Effector memory CD4-positive, alpha-beta T cell (primary cell): ENCODE data around the gene KLHL40.

ENCODE experiments used
- DNase-seq, 3 donors: peaks; one replicate each; pipeline ENCODE4 v3.0.0-alpha.2; 2020
- H3K27ac ChIP-seq: 2 replicates; pipeline ENCODE4 v1.7.0; 2013; ENCODE audit warnings: mild to moderate bottlenecking, low read length, moderate library complexity; ENCODE audit not compliant: insufficient read depth, poor library complexity, severe bottlenecking
- H3K27me3 ChIP-seq: replicated peaks from 2 replicates; pipeline ENCODE4 v1.7.0; 2013; ENCODE audit warnings: mild to moderate bottlenecking, low read length; ENCODE audit not compliant: insufficient read depth, control insufficient read depth, poor library complexity, severe bottlenecking
- H3K36me3 ChIP-seq: 2 replicates; pipeline ENCODE4 v1.7.0; 2013; ENCODE audit warnings: mild to moderate bottlenecking, low read length, moderate library complexity; ENCODE audit not compliant: control insufficient read depth, insufficient read depth
- H3K4me1 ChIP-seq: 2 replicates; pipeline ENCODE4 v1.7.0; 2013; ENCODE audit warnings: low read length, mild to moderate bottlenecking; ENCODE audit not compliant: control insufficient read depth, insufficient read depth, poor library complexity, severe bottlenecking
- H3K4me3 ChIP-seq: 2 replicates; pipeline ENCODE4 v1.7.0; 2013; ENCODE audit warnings: low read length, low read depth, mild to moderate bottlenecking; ENCODE audit not compliant: insufficient read depth, poor library complexity, severe bottlenecking
- H3K9me3 ChIP-seq: 2 replicates; pipeline ENCODE4 v1.7.0; 2013; ENCODE audit warnings: mild to moderate bottlenecking, low read length, moderate library complexity; ENCODE audit not compliant: control insufficient read depth

KLHL40 gene

GRCh38 chr3:42703695-42704025 is 18.3 kb downstream of the KLHL40 start:
- no peak for DNase-seq
- no peaks in the 10 kb centered on the region for H3K27me3 ChIP-seq

GRCh38 chr3:42704136-42704841 is 19.0 kb downstream of the KLHL40 start:
- H3K36me3 ChIP-seq, result no peaks in the 10 kb centered on the region
- DNase-seq, result no peak
- no peaks in the 10 kb centered on the region for H3K27me3 ChIP-seq
- no peak overlapping the region for H3K27ac ChIP-seq
- H3K4me1 ChIP-seq, result peaks cover 2% of the 10 kb centered on the region
- H3K4me3 ChIP-seq, result no peak overlapping the region
- no peaks in the 10 kb centered on the region for H3K9me3 ChIP-seq

More at GRCh38 chr3:42703695-42704025, 18.3 kb downstream of the KLHL40 start:
- H3K4me1 ChIP-seq, result peaks cover 5% of the 10 kb centered on the region
- no peaks in the 10 kb centered on the region for H3K36me3 ChIP-seq
- H3K27ac ChIP-seq, result no peak overlapping the region
- no peaks in the 10 kb centered on the region for H3K9me3 ChIP-seq
- H3K4me3 ChIP-seq, result no peak overlapping the region

GRCh38 chr3:42705058-42705767 is 19.9 kb downstream of the KLHL40 start:
- DNase-seq, result no peak

GRCh38 chr3:42705962-42706585 is 20.7 kb downstream of the KLHL40 start:
- no peaks in the 10 kb centered on the region for H3K4me1 ChIP-seq
- H3K9me3 ChIP-seq, result no peaks in the 10 kb centered on the region
- H3K4me3 ChIP-seq, result no peak overlapping the region
- no peaks in the 10 kb centered on the region for H3K36me3 ChIP-seq
- no peak for DNase-seq
- no peaks in the 10 kb centered on the region for H3K27me3 ChIP-seq
- no peak overlapping the region for H3K27ac ChIP-seq

More at GRCh38 chr3:42705058-42705767, 19.9 kb downstream of the KLHL40 start:
- Histone ChIP-seq H3K36me3 (no peaks in the 10 kb centered on the region), H3K4me1 (no peaks in the 10 kb centered on the region), H3K27me3 (no peaks in the 10 kb centered on the region), H3K27ac (no peak overlapping the region), H3K9me3 (no peaks in the 10 kb centered on the region), H3K4me3 (no peak overlapping the region)

- no peak overlapping the region for H3K4me3 ChIP-seq
- no peaks in the 10 kb centered on the region for H3K9me3 ChIP-seq
- H3K4me1 ChIP-seq, result no peaks in the 10 kb centered on the region
- no peaks in the 10 kb centered on the region for H3K36me3 ChIP-seq
- no peak overlapping the region for H3K27ac ChIP-seq
- H3K27me3 ChIP-seq, result no peaks in the 10 kb centered on the region
- DNase-seq, result no peak
These were observed 21.6 kb downstream of the KLHL40 start for GRCh38 chr3:42706721-42707619.

GRCh38 chr3:42707620-42708355 is 22.5 kb downstream of the KLHL40 start:
- no peaks in the 10 kb centered on the region for H3K9me3 ChIP-seq
- no peak for DNase-seq
- H3K4me3 ChIP-seq, result no peak overlapping the region
- no peaks in the 10 kb centered on the region for H3K27me3 ChIP-seq
- no peaks in the 10 kb centered on the region for H3K4me1 ChIP-seq
- no peak overlapping the region for H3K27ac ChIP-seq
- no peaks in the 10 kb centered on the region for H3K36me3 ChIP-seq

GRCh38 chr3:42708611-42709151 is 23.3 kb downstream of the KLHL40 start:
- Histone ChIP-seq H3K27me3 (no peaks in the 10 kb centered on the region), H3K4me1 (no peaks in the 10 kb centered on the region), H3K4me3 (no peak overlapping the region), H3K36me3 (no peaks in the 10 kb centered on the region), H3K27ac (no peak overlapping the region), H3K9me3 (no peaks in the 10 kb centered on the region)
- no peak for DNase-seq

- H3K27ac ChIP-seq, result no peak overlapping the region
- no peaks in the 10 kb centered on the region for H3K27me3 ChIP-seq
- H3K4me1 ChIP-seq, result no peaks in the 10 kb centered on the region
- no peaks in the 10 kb centered on the region for H3K9me3 ChIP-seq
- no peaks in the 10 kb centered on the region for H3K36me3 ChIP-seq
- no peak overlapping the region for H3K4me3 ChIP-seq
- DNase-seq, result no peak
These were observed 24.3 kb downstream of the KLHL40 start for GRCh38 chr3:42709621-42710020.

GRCh38 chr3:42710323-42711021 is 25.1 kb downstream of the KLHL40 start:
- no peaks in the 10 kb centered on the region for H3K9me3 ChIP-seq
- H3K4me3 ChIP-seq, result no peak overlapping the region
- H3K4me1 ChIP-seq, result no peaks in the 10 kb centered on the region
- no peaks in the 10 kb centered on the region for H3K36me3 ChIP-seq
- H3K27me3 ChIP-seq, result no peaks in the 10 kb centered on the region
- no peak overlapping the region for H3K27ac ChIP-seq
- no peak for DNase-seq
